GM19351 (cell line): Measurements from ENCODE around the gene HENMT1.
"Not testable (repeated sequence)": the region's sequence is repeated elsewhere in the genome, so short reads cannot be mapped to it uniquely, and the experiment has no call there.

Experiments used
- ATAC-seq: cut with Tn5 transposase; IDR thresholded peaks from one replicate; pipeline ENCODE4 v1.9.1; 2021; ENCODE audit warnings: mild to moderate bottlenecking, moderate library complexity; ENCODE audit not compliant: unreplicated experiment

HENMT1 gene

DNA sequence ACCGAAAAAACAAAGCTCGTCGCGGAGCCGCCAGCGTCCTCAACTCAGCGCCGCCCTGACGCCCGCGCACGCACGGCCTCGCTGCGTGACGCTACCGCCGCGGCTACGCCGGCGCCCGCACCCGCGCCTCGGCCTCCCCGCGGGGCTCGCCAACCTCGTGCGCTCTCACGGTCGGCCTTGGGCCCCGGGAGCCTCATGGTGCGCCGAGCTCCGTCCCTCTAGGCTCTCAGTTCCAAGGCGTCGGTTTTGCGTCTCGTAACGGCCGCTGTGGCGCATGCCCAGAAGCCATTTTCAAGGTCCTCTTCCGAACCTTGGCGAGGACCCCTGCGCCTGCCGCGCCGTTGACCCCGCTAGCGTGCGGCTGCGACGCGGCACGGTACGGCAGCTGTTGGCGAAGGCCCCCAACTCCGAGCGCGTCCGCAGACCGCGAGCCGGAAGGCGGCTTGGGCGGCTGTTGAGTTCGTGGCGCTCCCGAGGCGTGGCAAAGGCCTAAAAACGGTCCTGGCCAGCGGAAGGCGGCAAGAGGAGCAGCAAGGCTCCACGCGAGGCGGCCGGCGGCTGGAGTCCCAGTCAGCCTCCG is at the start of gene HENMT1:
HENMT1 (minus strand) TSS at position 64 of the 580 bp plus-strand sequence. CDS start 1,209 bp downstream, outside the sequence.
- ATAC-seq, result peak; percentile 84

DNA sequence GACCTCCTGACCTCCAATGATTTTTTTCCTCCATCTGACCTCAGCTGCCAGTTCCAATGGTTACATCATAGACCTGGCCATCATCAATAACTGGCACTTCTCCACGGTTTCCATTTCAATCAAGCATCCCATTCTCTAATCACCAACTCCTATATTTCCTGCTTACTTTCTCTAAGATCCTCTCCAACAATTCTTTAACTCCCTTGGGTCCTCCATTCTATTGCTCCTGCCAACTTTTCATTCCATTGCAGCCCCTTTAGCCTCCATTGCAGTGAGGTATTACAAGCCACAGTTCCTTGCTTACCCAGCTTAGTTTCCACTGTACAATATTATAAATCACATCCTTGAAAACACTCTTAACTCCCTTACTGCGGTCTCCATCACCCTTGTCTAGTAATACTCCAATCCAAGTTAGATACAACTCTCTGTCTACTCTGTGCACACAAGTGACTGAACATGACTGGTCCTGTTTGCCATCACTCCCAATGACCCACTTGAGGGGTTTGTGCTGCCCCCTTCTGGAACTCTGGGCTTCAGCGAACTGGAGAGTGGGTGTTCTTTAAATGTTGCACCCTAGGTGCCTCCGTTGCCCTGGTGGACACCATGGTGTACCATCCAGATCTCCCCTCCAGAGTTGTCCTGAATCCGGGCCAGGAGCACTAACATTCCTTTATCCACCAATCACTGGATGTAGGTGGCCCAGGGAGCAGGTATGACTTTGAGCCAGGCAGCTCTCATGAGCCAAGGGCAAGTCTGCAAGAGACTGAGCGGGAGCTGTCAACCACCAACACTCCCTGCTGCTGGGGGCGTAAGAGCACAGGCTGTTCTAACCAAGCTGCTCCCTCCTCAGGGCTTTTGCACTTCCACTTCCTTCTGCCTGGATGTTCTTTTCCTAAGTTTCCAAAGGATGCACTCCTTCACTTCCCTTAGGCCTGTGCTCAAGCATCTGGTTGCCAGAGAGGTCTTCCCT is 48.1 kb upstream of the HENMT1 start:
- ATAC-seq, result peak; percentile 73

DNA sequence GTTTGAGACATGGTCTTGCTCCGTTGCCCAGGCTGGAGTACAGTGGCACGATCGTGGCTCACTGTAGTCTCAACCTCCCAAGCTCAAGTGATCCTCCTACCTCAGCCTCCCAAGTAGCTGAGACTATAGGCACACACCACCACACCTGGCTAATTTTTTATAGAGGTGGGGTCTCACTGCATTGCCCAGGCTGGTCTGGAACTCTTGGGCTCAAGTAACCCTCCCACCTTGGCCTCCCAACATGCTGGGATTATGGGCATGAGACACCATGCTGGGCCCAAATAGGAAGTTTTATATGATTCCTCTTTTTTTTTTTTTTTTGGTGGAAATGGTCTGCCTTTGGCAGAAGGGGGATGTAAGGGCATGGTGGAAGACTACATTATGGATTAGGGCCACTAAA is 45.8 kb upstream of the HENMT1 start:
- no peak for ATAC-seq

DNA sequence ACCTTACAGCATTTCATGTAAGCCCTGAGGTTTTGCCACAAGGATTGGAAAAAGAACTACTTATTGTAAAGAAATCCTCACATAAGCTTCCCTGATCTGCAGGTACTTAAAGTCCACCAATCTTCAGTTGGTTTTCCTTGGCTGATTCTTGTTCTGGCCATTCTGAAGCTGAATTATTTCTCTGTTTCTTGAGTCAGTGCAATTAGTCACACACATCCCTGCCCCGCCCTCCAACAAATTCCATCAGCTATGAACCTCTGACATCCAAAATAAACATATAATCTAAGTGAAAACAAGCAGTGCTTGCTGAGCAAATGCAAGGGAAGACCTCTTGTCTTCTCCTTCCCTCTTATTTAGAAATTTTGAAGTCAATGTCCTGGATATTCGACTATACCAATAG is 43.6 kb upstream of the HENMT1 start:
- ATAC-seq, result no peak

DNA sequence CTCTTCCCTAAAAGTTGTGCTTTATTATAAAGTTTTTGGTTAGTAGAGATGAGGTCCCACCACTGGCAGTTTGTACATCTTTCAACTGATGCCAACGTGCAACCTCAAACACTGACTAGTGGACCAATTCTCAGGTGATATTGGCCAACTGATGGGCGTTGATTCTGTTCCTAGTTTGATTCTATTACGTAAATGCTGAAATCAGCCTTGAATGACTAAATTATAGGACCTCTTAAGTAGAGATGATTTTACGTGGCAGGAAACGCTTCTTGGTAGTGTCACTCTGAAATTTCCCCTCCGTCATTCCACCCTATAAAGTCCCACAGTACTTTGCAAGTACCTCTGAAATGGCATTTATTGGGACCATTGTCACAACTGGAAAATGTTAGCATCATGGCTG is 43.0 kb upstream of the HENMT1 start:
- ATAC-seq, result no peak

DNA sequence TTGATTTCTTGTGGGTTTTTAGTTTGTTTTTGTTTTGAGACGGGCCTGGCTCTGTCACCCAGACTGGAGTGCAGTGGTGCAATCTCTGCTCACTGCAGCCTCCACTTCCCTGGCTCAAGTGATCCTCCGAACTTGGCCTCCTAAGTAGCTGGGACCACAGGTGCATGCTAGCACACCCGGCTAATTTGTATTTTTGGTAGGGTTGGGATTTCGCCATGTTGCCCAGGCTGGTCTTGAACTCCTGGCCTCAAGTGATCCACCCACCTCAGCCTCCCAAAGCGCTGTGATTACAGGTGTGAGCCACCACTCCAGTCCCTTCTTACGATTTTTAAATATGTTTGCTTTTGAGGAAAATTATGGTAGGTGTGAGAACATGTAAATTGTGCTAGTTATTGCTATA is 41.2 kb upstream of the HENMT1 start:
- not testable (repeated sequence) for ATAC-seq

DNA sequence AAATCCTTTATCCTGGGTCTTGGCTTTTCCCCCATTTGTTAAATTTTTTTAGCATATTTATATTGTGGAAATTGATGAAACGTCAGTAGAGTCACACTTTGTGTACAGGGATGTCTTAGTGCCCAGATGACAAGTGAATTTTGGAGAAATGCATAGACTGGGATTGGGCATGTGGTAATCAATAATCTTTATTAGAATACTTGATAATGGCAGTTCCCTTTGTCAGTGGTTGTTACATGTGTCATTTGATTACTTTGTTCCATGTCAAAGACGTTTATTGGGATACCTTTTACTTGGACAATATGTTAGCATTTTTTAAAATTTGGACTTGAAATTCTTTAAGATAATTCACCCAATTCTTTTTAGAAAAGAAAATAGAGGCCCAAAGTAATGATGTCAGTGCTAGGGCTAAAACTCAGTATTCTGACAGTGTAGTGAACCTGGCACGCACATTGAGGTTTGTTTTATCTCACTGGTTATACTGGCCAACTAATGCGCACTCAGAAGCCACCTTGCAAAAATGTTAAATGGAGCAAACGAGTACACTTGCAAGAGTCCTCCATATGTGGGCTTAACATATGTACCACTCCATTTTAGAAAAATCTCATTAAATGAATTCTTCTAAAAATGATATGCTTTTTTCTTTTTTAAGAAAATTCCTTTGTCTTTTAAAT is 40.4 kb upstream of the HENMT1 start:
- ATAC-seq, result no peak

DNA sequence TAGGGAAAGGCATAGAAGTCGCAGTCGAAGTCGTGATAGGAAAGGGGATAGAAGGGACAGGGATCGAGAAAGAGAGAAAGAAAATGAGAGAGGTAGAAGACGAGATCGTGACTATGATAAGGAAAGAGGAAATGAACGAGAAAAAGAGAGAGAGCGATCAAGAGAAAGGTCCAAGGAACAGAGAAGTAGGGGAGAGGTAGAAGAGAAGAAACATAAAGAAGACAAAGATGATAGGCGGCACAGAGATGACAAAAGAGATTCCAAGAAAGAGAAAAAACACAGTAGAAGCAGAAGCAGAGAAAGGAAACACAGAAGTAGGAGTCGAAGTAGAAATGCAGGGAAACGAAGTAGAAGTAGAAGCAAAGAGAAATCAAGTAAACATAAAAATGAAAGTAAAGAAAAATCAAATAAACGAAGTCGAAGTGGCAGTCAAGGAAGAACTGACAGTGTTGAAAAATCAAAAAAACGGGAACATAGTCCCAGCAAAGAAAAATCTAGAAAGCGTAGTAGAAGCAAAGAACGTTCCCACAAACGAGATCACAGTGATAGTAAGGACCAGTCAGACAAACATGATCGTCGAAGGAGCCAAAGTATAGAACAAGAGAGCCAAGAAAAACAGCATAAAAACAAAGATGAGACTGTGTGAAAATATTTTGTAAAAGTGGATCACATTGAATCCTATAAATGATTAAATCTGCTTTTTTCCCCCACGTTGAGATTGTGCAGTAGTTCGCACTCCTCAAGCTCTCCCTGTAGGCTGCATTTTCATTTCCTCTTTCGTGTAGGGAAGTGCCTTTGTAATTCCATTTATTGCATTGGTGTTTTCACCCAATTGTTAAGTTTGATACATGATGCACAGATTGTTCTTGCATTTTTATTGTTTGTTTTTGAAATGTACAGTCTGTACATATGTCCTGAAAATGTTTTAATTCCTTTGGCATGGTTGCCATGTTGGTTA is 38.8 kb upstream of the HENMT1 start:
- ATAC-seq, result no peak

DNA sequence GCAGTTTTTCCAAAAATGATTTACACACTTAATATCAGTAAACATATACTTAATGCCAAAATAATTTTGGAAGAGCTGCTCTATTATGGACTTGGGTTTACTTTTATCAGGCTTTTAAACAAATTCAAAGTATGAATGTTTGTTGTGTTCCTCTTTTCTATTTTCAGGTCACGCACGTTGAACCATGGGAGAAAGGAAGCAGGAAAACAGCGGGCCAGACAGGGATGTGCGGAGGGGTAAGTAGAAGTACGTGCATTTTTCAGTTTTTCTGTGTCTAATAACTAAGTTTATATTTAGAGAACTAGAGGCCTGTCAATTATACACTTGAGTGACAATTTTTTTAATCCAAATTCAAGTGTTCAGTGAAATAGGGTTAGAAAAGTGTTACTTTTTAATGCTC is 34.6 kb upstream of the HENMT1 start:
- no peak for ATAC-seq

DNA sequence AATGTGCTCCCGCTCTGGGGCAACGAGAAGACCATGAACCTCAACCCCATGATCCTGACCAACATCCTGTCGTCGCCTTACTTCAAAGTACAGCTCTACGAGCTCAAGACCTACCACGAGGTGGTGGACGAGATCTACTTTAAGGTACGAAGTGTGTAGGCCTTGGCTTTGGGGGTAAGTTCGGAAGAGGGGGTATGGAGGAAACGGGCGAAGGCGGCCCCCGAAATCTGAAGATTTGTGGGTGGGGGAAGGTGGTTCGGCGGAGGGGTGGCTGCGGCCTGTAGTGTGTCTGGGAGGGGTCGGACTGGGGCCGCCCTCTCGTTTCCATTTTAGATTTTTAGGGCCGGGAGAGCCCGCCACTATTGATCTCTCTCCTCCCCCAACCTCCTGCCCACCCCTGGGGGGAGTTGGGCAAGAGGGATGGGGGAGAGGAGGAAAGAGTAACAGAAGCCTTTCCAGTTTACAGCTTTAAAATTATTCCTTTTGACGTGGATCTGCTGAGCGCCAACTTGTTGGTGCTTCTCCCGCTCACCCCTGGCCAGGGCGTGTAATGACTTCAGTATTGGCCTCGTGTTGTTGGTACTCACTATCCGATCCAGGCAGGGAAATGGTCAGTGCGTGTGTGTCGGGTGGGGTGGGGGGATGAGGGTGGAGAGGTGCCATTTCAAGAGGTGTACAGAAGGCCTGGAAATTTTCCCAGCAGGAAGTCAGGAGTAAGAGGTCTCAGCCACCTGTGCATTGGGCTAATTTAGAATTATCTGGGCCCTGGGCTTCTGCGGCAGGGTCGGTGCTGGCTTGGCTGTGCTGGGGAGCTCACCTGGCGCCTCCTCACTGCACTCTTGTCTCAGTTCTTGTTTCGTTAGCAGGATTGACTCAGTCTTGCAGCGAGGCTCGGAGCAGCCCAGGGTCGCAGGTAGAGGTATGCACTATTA is 32.1 kb upstream of the HENMT1 start:
- peak; percentile 67 for ATAC-seq

DNA sequence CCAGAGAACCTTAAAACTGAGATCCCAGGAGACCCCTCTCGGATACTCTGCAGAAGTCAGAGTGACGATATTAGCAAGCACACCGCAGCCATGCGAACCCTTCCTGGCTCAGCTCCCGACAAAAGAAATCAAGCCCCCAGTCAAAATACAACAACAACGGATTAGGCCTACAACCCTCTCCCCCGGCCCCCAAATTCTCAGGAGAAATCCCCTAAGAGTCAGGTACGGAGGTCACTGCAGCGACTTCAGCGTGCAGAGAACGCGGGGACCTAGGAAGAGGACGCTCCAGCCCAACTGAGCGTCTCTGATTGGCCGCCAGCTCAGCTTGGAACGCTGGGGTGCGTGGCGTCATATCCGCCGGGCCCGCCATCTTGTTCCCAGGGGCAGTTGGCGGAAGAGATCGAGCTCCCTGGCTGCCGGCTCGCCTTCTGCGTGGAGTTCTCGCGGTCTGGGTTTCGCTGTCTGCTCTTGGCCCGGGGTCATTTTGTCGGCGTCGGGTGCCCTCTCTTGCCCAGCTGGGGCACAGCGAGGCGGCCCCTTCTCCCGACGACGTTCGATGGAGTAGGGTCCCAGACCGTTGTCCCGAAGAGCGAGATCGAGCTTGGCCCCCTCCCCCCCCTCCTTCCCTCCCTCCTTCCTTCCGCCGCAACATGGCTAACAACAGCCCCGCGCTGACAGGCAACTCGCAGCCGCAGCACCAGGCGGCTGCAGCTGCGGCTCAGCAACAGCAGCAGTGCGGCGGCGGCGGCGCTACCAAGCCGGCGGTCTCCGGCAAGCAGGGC is 31.2 kb upstream of the HENMT1 start, which contains the start of gene PRPF38B:
PRPF38B (plus strand) TSS at position 369 of the 782 bp plus-strand sequence; CDS start at position 651, 282 bp downstream.
- ATAC-seq, result peak; percentile 87

DNA sequence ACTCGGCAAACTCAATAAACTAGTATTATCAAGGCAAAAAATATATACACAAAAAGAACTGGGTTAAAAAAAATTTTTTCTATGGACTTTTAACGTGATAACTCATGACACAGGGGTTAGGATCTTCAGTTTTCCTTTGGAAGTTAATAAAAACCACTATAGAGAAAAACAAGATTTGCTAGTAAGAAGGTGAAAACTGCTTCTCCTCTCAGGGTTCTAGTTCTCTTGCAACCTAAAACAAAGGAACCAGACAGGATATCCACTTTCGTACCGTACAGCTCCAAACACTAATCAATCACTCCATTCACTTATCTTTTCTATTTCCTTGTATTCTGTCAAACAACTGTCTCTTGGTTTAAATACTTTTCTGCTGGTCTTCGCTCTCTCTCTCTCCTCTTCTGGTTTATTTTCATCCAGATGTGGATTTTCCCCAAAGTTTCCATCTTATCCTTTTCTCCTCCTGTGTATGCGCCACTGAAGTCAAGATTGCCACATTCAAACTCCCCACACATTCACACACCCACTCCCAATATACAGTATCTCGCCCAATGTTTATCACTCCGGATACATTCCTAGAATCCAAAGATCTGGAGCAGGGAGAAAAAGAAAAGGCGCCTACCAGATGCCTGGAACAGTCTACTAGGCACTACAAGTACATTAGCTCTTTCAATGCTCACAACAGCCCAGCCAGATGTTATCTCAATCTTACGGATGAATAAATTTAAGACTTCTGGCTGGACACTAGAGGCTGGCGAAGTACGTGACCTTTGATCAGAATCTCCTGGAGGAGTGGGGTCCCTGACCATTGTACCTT is 30.4 kb upstream of the HENMT1 start:
- no peak for ATAC-seq

DNA sequence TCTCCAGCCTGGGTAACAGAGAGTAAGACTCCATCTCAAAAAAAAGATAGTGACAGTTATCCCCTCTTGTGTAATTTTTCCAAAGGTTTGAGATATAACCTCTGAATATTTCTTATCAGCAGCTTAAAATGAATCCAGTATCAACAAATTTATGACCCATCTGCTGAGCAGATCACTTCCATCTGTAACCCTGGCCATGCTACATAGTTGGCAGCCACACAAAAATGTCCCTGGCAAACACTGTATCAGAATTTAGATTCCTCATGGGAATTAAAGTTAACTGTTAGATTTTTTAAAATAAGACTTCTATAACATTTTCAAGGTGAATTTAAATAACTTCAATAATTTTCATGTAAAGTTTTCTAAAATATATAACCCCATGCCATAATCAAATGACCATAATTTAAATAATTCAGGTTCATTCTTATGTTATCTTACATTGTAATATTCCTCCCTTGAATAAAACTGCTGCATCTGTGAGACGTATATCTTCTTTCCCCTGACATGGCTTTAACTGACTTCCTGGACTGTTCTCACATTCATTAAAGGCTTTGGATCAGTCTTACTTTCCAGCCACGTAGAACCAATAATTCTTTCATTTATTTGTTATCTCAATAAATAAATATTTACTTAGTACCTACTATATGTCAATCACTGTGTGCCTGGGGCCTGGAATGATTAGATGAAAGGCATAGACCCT is 25.9 kb upstream of the HENMT1 start:
- ATAC-seq, result no peak

DNA sequence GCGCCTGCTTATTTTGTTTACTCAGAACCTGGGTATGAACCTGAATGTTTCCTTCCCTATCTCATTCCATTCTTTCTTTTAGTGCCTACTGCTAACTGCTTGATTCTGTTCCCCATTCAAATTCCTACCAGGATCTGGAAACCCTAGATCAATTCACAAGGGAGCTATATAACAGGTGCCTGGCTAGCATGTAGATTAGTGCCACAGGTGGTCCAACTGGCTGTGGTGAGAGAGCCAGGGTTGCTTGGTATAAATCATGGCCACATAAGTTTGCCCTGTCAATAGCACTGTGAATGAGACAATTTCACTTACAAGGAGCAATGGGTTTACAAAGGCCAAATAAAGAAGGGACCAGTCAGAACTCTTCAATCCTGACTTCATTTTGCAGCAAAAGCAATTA is 24.6 kb upstream of the HENMT1 start:
- ATAC-seq, result no peak

DNA sequence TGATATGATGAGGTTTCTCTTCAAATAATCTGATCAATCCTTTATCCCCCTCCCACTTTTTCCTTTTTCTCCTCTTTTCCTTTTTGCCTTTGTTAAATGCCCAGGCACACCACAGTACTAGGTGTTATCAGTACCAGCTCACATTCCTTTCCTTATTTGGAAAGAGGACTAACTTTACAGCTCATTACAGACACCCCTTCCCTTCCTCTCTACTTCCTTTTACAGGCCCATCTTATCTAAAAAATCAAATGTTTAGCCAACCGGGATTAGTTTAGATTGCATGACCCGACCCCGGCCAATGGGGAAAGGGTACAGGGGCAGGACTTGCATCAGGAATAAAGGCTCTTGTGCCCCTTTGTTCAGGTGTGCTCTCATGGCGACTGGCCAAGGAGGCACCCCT is 20.8 kb upstream of the HENMT1 start:
- not testable (repeated sequence) for ATAC-seq

DNA sequence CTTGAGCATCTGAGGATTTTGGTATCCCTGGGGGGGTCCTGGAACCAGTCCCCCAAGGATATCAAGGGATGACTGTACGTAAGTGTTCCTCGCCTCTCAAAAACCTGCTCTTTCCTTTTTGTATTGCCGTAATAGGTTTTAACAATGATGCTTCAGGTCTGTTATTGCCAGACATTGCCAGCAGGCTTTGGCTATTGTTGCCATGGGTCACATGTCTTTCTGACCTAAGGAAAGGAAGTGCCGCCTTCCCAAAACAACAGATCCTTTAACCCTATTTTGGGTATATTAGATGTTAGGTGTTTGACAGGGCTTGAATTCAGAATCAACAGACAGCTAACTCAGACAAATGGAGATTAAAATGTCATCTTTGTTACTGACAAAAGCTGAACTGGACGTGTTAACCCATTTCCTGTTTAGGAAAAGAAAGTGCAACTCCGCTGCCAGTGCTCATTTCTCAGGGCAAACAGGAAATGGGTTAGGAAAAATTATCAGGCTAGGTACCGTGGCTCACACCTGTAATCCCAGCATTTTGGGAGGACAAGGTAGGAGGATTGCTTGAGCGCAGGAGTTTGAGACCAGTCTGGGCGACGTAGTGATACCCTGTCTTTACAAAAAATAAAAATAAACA is 18.8 kb upstream of the HENMT1 start:
- no peak for ATAC-seq

DNA sequence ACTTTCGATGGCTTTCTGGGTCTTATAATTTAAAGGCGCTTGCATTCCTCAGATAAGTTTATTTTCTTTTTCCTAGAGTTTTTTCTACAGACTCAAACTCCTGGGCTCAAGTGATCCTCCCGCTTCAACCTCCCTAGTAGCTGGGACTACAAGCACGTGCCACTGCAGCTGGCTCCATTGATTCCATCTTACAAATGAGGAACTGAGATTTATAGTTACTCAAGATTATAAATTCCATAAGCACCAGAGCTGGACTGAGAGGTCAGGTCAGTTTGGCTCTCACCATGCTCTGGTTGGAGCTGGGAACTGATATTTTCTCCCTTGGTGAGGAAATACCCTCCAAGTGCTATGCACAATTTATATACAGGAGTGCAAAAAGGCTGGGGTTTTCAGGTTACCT is 17.8 kb upstream of the HENMT1 start:
- ATAC-seq, result no peak
